Ureter (tissue), 1 donor: ENCODE data around the gene SBK1. TPM values are rescaled to one million over a fixed set of nuclear protein-coding genes. Genes with fewer than 3 reads are reported as not detected.
"Not testable (repeated sequence)": the region's sequence is repeated elsewhere in the genome, so short reads cannot be mapped to it uniquely, and the experiment has no call there.

Source experiments
- DNase-seq: peaks from one replicate; pipeline ENCODE4 v3.0.0-alpha.2; 2020; ENCODE audit warnings: low spot score
- total RNA-seq: library from RNA; stranded (reverse); gene quantifications from one replicate; pipeline ENCODE4 v1.2.4, GENCODE V29; 2023
- donor health status: DM: yes; HTN: yes; CAD: no.

Gene SBK1
- total RNA-seq, 1 donor from 2014 or later, result 0.49 TPM

DNA sequence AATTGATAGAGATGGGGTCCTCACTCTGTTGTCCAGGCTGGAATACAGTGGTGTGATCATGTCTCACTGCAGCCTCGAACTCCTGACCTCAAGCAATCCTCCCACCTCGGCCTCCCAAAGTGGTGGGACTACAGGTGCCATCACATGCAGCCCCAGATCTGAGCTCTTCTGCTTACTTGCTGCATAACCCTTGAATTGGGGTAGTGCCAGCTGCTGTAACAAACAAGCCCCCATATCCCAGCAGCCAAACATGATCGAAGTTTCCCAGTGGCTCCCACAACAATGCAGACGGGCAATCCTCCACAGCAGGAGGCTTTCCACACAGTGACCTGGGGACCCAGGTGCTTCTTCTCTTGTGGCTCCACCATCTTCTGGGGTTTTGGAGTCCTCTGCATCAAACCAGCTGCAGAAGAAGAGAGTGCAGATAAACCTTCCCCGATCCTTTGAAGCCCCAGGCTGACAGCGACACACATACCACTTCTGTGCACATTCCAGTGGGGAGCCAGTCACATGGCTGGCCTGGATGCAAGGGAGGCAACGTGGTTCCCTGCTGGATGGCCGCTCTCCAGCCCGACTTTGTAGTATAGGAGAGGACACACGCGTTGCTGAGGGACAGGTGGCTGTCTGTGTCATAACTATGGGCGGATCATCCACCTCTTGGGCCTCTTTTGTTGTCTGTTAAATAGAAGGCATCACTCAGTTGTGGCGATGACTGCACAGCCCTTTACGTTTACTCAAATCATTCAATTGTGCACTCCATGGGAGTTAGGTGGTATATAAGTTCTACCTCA, 16.7 kb downstream of the SBK1 start:
- DNase-seq, result no peak

DNA sequence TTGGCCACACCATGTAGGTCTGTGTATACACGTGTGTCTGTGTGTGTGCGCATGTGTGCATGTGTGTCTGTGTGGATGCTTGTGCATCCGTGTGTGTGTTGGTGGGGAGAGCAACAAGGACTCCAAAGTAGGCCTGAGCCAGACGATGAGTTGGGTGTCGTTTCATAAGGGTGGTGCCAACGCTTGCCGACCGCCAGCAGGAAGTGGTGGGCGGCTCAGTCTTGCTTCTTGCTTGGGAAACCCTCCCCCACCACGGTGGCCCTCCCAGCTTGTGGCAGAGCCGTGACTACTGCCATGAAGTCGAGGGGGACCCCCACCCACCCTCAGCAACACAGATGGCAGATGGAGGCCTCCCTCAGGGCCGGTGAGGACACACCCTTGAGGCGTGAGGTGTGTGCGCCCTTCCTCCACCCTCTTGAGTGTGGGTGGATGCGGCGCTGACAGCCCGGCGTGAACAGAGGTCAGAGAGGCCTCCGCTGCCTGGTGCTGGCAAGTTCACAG, 17.5 kb downstream of the SBK1 start:
- no peak for DNase-seq

DNA sequence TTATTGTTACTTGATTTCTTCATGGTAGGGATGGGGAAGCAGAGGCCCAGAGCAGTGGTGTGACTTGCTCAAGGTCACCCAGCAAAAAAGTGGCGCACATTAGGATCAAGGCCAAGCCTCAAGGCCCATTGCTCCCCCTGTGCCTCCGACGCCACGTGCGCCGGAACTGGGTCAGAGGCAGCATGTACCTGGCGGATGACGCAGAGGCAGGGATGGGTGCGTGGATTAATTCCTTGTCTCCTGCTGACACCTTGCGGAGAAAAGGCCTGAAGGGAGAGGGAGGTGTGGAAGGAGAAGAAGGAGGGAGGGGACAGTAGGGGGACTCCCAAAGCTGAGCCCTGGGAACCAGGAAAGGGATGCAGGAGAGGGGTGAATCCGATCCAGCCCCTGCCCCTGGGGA, 18.5 kb downstream of the SBK1 start:
- no peak for DNase-seq

DNA sequence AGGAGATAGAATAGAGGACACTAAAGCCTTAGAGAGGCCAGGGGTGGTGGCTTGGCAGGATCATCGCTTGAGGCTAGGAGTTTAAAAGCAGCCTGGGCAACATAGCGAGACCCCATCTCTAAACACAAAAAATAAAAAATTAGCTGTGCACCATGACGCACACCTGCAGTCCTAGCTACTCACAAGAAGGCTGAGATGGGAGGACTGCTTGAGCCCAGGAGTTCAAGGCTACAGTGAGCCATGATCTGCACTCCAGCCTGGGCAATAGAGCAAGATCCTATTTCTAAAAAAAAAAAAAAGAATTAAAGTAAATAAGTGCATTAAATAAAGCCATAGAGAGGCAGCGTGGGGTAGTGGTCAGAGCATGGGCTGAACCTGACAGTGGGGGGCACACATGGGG, 19.1 kb downstream of the SBK1 start:
- no peak for DNase-seq

DNA sequence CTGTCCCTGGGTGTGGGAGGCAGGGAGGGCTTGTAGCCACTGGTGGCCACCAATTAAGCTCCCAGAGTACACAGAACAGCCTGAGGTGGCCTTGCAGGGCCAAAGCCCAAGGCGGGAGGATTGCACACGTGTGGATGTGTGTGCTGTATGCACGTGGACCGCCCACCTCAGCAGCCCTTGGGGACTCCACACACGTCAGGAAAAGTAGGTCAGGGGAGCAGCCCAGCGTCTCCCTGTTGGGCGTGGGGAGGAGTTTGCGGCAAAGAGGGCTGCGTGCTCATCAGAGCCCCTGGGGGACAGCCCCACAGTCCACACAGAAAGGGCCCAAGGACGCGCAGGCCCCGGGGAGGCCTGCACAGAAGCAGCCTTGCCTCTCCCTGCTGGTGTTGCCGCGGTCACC, 19.6 kb downstream of the SBK1 start:
- DNase-seq, result no peak

DNA sequence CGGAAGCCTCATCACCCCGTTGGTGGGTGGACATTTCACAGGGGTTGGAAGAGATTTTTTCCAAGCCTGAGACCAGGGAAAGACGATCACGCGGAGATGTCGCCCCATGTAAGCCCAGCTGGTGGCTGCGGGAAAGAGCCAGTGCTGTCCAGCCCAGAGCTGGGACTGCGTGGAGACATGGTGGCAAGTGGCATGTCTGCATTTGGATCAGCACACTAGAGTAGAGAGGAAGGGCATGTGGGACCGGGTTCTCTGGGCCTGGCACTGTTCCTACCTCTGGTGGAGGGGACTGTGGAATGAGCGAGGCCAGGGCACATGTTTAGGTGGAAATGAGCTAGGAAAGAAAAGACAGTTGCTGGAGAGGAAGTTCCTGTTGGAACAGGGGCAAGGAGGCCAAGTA, 20.0 kb downstream of the SBK1 start:
- DNase-seq, result no peak

DNA sequence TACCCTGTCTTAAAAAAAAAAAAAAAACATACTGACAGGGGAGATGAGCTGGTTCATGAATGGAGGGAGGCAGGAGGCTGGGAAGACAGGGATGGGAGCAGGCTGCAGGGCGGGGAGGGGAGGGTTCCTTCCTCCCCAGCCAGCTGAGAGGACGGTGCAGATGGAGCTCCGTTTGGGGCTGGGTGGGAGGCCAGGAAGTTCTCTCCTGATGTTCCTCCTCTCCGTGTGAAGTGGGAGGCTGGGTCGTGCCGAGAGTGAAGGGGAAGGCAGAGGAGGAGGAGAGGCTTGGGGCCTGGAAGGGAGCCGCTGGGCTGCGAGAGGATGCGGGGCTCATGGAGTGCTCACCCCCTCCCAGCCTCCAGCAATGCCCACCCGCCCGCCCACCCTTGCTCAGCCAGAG, 21.3 kb downstream of the SBK1 start:
- DNase-seq, result no peak

DNA sequence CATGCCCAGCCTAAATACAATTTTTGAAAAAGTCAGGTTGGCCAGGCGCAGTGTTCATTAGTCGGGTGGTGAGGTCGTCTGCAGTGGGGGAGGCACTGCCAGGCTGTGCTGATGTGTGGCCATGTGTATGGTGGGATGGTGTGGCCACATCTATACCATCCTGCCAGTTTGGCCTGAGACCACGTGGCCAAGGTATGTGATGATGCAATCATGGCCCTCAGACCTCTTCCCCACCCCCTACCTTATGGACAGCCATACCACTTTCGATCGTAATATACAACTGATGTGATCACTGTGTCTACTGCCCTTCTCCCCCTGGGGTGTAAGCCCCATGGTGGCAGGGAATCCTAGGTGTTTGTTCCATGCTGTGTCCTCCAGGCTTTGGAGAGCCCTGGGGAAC, 23.7 kb downstream of the SBK1 start:
- no peak for DNase-seq

DNA sequence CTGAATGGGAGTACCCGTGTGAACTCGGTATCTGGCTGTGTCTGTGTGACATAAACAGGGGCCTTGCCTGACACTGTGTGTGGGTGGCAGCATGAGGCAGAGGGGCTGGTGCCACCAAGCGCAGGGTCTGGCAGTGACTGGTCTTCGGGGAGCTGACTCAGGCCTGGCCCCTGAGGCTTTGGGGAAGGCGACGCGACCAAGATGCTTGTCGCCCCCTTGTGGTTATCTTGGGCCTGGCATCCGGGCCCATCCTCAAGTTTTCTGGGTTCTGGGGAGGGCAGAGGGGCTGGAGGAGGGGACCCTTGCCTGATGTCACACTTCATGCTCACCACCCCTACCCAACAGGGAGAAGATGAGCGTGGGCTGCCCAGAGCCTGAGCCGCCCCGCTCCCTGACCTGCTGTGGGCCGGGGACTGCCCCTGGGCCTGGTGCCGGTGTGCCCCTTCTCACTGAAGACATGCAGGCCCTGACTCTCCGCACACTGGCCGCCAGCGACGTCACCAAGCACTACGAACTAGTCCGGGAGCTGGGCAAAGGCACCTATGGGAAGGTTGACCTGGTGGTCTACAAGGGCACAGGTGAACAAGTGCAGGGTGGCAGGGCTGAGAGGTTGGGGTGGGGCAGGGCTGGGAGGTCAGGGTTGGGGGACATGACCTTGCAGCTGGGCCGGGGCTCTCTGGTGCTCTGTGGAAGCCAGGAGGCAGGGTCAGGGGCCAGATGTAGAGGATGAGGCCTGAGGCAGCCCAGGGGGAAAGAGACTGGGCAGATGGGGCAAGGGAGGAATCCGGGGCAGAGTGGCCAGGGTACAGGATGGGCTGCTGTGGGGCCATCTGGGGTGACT, 24.9 kb downstream of the SBK1 start:
- no peak for DNase-seq

DNA sequence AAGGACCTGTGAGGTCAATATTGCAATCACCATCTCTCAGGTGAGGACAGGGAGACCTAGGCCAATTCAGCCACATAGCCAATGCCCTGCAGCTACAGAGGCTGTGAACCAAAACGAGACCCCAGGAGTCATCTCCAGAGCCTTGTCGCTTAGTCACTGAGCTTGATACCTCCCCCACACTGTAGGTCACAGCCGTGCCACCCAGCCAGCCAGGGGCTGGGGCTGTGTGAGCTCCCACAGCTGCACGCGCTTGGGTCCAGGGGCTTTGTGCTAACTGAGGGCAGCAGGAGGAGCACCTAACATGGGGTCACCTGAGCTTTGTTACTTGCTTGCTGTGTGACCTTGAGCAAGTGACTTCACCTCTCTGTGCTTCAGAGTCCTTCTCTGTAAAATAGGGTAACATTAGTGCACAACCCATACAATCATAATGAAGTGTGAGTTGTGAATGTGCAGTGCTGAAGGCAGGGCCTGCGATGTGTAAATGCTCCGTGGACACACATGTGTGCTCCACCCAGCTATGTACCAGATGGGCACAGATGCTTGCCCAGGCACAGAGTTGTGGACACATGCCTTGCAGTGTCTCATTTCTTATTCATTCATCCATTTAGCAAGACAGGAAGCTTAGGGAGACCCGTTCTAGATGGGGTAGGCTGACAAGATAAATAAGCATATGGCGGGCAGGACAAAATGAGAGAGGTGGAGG, 25.9 kb downstream of the SBK1 start:
- DNase-seq, result no peak

DNA sequence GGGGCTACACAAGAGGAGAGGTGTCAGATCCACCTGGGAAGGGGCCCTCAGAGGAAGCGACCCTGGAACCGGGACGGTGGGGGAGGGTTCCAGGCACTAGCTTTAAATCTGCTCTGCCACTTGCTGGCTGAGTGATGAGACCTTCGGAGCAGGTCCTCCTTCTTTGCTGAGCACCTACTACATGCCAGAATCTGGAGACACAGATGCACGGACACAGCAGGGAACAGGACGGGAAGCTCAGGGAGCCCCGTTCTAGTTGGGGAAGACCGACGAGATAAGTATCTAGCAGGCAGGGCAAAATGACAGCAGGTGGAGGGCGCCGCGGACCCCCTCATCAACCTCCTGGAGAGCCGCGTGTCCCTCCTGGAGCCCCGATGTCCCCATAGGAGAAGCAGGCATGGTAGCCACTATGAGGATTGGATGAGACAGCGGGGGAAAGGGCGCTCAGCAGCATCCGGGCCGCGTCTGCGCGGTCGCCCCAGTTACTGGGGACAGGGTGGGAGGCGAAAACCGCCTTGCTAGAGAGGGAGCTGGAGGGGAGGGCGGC, 27.2 kb downstream of the SBK1 start:
- DNase-seq, result no peak

DNA sequence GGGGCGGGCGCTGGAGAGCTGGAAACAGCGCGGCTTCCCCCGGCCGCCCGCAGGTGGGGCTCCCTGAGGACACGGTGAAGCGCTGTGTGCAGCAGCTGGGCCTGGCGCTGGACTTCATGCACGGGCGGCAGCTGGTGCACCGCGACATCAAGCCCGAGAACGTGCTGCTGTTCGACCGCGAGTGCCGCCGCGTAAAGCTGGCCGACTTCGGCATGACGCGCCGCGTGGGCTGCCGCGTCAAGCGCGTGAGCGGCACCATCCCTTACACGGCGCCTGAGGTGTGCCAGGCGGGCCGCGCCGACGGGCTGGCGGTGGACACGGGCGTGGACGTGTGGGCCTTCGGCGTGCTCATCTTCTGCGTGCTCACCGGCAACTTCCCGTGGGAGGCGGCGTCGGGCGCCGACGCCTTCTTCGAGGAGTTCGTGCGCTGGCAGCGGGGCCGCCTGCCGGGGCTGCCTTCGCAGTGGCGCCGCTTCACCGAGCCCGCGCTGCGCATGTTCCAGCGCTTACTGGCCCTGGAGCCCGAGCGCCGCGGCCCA, 27.8 kb downstream of the SBK1 start:
- DNase-seq, result no peak

DNA sequence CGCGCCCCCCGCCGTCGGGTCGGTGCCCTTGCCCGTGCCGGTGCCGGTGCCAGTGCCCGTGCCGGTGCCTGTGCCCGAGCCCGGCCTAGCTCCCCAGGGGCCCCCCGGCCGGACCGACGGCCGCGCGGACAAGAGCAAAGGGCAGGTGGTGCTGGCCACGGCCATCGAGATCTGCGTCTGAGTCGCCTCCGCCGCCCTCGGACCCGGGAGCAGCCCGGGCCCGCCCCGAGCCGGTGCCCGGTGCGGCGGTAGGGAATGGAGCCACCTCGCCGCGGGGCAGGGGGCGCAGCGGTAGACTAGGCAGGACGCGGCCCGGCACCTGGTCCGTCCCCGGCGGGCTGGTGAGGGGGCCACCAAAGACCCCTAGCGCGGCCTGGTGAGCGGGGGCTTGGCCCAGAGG, 28.4 kb downstream of the SBK1 start:
- no peak for DNase-seq

DNA sequence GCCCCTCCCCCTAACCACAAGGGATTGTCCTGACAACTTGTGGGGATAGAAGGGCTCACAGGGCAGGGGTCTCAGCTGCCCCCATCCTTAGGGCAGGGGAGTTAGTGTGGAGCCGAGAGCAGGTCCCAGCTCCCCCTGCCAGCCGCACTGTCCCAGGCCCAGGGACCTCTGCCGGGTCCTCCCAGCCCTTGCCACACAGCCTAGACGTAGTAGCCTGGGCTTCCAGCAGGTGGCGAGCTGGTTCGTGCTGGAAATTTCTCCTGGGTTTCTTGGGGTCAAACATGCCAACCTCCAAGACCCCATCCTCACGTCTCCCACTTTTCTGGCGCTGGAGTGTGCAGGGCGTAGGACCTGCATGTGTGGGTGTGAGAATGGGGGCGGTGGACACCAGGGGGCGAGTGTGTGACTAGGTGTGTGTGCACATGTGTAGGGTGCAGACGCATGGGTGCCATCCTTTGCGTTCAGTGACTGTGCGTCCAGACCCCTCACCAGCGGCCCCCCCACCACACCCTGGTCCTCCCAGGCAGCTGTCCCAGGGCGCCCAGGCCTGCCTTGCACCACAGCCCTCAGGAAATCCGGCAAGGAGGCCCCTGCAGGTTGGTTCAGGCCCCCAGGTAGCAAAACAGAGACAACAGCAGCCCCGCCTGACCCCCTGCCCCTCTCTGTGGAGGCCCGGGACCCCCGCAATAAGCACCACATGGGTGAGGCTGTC, 29.5 kb downstream of the SBK1 start:
- no peak for DNase-seq

DNA sequence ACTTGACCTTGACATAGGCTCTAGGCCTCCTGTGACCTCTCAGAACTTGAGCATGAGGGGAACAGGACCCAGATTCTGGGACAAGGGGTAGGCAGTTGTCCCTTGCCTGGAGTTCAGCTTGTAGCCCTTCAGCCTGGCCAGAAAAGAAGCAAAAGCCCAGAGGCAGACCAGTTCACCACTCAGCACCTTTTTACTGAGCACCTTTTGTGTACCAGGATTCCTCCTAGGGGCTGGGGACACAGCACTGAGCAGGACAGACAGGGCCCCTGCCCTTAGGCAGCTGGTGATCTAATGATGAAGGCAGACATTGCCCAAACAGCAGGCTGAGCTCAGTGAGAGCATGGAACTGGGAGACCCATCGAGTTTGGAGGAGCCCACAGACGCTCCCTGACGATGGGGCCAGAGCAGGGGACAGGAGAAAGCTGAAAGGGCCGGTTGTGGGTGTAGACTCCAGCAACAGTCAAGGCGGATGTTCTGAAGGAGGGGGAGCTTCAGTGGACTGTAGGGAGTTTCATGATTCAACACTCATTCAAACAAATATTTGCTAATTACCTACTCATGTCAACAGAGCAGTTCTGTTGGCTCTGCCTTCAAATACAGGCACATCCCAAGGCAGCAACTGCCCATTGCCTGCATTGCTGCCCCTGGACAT, 32.0 kb downstream of the SBK1 start:
- no peak for DNase-seq

DNA sequence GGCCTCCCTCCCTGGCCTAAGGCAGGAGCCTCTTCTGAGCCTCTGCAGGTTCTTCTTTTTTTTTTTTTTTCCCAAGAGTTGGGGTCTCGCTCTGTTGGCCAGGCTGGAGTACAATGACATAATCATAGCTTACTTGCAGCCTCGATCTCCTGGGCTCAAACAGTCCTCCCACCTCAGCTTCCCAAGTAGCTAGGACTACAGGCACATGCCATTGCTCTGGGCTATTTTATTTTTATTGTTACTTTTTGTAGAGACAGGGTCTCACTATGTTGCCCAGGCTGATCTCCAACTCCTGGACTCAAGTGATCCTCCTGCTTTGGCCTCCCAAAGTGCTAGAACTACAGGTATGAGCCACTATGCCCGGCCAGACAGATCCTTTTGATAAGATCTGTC, 32.6 kb downstream of the SBK1 start:
- DNase-seq, result no peak

DNA sequence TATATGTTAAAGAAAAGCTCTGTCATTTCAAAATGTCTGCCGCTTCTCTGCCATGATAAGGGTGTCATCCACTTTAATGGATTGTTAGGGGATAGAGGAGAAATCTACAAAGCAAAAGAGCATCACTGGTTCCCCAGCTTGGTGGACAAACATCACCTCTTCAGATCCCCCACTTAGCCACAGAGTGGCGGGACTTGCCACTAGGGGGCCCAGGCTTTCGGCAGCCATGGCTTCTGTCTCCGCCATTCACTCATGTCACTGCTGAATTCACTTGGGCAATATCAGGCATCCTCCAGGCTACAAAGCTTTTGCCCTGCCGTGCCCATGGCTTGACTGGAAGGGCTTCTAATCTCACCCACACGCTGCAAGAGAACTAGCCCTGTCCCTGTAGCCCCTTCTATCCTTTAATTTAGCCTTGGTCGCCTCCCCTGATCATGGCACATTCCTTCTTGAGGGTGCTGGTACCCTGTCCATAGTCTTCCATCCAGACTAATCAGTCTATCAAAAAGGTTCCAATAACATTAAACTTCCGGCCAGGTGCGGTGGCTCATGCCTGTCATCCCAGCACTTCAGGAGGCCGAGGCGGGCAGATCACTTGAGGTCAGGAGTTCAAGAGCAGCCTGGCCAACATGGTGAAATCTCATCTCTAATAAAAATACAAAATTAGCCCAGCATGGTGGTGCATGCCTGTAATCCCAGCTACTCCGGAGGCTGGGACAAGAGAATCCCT, 34.7 kb downstream of the SBK1 start:
- DNase-seq, result no peak

DNA sequence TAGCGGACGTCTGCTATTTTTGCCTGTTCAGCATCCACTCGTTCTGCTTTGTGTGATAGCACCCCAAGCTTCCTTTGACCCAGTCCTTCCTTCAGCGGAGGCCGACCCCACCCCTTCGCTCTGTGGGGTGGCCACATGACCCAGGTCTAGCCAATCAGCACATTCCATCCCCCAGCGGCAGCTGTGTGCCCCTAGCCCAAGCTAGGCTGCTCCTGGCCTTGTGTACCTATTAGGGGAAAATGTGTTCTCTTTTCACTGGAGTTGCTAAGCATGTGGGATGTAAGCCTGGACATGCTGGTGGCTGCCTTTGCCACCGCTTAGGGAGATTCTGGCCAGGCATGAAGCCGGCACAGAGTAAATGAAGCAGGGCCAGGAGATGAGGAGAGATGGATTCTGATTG, 37.9 kb downstream of the SBK1 start:
- DNase-seq, result not testable (repeated sequence)

DNA sequence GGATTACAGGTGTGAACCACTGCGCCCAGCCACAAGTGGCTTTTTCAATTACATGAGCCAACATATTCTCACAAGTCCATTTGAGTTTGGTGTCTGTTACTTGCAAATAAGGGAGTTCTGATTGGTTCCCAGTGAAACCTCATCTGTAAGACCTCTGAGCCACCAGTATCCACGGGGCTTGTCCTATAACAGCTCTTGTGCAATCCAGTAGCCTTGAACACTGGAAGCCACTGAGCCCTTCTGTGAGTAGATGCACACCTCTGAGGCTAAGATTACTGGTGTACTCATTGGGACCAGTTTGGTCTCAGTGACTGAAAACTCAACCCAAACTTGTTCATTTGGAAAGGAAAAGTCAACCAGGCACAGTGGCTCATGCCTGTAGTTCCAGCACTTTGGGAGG, 38.7 kb downstream of the SBK1 start:
- DNase-seq, result not testable (repeated sequence)

DNA sequence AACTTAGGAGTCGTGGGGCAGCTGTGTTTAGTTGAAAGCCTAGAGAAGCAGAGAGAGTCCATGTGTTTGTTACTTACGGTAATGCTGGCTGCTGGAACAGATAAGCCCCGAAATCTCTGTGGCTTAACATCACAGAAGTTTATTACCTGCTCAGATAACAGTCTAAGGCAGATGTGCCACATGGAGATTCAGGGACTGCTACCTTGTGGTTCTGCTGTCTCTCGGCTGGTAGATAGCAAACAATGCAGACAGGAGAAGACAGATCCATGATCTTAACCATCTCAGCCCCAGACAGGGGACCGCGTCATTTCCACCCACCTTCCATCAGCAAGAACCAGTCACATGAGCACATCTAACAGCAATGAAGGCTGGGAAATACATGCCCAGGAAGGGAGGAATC, 40.3 kb downstream of the SBK1 start:
- DNase-seq, result not testable (repeated sequence)
